Measurements from ENCODE around the gene DCBLD1. TPM values are rescaled to one million over a fixed set of nuclear protein-coding genes. Genes with fewer than 3 reads are reported as not detected.
A peak's percentile ranks its signal among the peaks of the same experiment; 100 is the strongest.

The DCBLD1 gene
- total and polyA plus RNA-seq, 2 of the 13 experiments (the other 11 are each of a cell fraction or from before 2014, with no cell fraction given): 23.2 to 41.5 TPM

DNA sequence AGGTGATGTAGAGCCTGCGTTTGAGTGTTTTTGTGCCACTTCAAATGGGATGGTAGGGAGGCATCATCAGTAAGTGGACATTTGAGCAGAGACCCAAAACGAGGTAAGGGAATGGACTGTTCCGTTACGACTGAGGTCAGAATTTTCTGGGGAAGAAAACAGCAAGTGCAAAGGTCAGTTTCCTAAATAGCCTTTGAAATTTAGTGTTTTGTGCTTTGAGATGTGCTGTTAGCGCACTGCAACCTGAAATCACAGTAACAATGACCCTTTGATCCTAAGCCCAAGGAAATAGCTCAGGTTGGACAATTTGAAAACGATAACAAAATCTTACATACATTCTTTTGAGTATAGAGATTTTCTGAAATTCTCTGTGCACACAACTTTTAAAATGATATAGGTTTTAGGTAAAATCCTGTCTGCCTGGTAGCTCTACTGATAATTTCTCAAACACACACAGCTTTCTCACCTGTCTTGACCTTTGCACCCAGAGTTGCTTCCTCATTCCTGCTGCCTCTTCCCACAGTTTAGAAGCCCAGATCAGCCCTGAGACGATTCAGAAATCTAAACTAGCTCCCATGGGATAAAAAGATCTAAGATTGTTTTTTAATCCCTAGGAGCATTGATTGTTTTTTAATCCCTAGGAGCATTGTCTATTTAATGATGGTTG, 22.1 kb downstream of the DCBLD1 start (continued):
- TF ChIP-seq SCMH1 (CRISPR knock-in tag; IDR thresholded peaks at IDR 0.05; ENCODE audit: borderline replicate concordance) (no peak), HNRNPH1 (optimal IDR thresholded peaks at IDR 0.05; ENCODE audit: low read depth, low read length) (no peak), SOX5 (CRISPR knock-in tag; IDR thresholded peaks at IDR 0.05; ENCODE audit: borderline replicate concordance) (peak; percentile 46; the same call in 1 of the 2 replicates), ZNF766 (CRISPR knock-in tag; IDR thresholded peaks at IDR 0.05; ENCODE audit: borderline replicate concordance) (no peak), MXI1 (IDR thresholded peaks at IDR 0.05; ENCODE audit: borderline replicate concordance, low read depth, low read length) (no peak), PRPF4 (IDR thresholded peaks at IDR 0.05; ENCODE audit: low read depth, low read length, poor library complexity, severe bottlenecking) (no peak), FOXJ3 (CRISPR knock-in tag; IDR thresholded peaks at IDR 0.05; ENCODE audit: borderline replicate concordance) (no peak), ZFP90 (CRISPR knock-in tag; IDR thresholded peaks at IDR 0.05; ENCODE audit: borderline replicate concordance) (0 out of 2 replicates have a peak, but pooled peaks have one; percentile 57), GTF2F1 (IDR thresholded peaks at IDR 0.05; ENCODE audit: low read length) (no peak), FLYWCH1 (CRISPR knock-in tag; IDR thresholded peaks at IDR 0.05) (no peak), REL (CRISPR knock-in tag; conservative IDR thresholded peaks at IDR 0.05) (no peak), SIN3A (IDR thresholded peaks at IDR 0.05; ENCODE audit: borderline replicate concordance, low read depth, low read length) (no peak), NFE2L1 (CRISPR knock-in tag; IDR thresholded peaks at IDR 0.05; ENCODE audit: borderline replicate concordance) (no peak), ZNF773 (CRISPR knock-in tag; IDR thresholded peaks at IDR 0.05; ENCODE audit: borderline replicate concordance) (no peak), HOXA7 (CRISPR knock-in tag; IDR thresholded peaks at IDR 0.05) (no peak), RXRB (CRISPR knock-in tag; IDR thresholded peaks at IDR 0.05; ENCODE audit: borderline replicate concordance) (0 out of 2 replicates have a peak, but pooled peaks have one; percentile 10)
- TF ChIP-seq, protein P1, sequence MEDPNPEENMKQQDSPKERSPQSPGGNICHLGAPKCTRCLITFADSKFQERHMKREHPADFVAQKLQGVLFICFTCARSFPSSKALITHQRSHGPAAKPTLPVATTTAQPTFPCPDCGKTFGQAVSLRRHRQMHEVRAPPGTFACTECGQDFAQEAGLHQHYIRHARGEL (CRISPR knock-in tag; IDR thresholded peaks at IDR 0.05): no peak
- TF ChIP-seq, protein P2, sequence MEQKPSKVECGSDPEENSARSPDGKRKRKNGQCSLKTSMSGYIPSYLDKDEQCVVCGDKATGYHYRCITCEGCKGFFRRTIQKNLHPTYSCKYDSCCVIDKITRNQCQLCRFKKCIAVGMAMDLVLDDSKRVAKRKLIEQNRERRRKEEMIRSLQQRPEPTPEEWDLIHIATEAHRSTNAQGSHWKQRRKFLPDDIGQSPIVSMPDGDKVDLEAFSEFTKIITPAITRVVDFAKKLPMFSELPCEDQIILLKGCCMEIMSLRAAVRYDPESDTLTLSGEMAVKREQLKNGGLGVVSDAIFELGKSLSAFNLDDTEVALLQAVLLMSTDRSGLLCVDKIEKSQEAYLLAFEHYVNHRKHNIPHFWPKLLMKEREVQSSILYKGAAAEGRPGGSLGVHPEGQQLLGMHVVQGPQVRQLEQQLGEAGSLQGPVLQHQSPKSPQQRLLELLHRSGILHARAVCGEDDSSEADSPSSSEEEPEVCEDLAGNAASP (CRISPR knock-in tag; IDR thresholded peaks at IDR 0.05; ENCODE audit: borderline replicate concordance): 0 out of 2 replicates have a peak, but pooled peaks have one; percentile 5
- TF ChIP-seq, protein P3, sequence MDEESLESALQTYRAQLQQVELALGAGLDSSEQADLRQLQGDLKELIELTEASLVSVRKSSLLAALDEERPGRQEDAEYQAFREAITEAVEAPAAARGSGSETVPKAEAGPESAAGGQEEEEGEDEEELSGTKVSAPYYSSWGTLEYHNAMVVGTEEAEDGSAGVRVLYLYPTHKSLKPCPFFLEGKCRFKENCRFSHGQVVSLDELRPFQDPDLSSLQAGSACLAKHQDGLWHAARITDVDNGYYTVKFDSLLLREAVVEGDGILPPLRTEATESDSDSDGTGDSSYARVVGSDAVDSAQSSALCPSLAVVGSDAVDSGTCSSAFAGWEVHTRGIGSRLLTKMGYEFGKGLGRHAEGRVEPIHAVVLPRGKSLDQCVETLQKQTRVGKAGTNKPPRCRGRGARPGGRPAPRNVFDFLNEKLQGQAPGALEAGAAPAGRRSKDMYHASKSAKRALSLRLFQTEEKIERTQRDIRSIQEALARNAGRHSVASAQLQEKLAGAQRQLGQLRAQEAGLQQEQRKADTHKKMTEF (CRISPR knock-in tag; IDR thresholded peaks at IDR 0.05): peak; percentile 45; the same call in 1 of the 2 replicates
- TF ChIP-seq, protein P4, sequence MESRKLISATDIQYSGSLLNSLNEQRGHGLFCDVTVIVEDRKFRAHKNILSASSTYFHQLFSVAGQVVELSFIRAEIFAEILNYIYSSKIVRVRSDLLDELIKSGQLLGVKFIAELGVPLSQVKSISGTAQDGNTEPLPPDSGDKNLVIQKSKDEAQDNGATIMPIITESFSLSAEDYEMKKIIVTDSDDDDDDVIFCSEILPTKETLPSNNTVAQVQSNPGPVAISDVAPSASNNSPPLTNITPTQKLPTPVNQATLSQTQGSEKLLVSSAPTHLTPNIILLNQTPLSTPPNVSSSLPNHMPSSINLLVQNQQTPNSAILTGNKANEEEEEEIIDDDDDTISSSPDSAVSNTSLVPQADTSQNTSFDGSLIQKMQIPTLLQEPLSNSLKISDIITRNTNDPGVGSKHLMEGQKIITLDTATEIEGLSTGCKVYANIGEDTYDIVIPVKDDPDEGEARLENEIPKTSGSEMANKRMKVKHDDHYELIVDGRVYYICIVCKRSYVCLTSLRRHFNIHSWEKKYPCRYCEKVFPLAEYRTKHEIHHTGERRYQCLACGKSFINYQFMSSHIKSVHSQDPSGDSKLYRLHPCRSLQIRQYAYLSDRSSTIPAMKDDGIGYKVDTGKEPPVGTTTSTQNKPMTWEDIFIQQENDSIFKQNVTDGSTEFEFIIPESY (CRISPR knock-in tag; IDR thresholded peaks at IDR 0.05): peak; percentile 96
- TF ChIP-seq, protein P5, sequence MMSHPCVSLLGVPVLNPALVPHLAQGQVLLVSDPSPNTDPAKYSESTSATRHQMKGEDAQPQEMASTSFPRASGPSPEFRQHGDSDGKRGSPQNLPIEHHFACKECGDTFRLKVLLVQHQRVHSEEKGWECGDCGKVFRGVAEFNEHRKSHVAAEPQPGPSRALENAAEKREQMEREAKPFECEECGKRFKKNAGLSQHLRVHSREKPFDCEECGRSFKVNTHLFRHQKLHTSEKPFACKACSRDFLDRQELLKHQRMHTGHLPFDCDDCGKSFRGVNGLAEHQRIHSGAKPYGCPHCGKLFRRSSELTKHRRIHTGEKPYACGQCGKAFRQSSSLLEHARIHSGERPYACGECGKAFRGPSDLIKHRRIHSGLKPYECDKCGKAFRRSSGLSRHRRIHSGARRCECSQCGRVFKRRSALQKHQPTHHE (CRISPR knock-in tag; IDR thresholded peaks at IDR 0.05; ENCODE audit: borderline replicate concordance): no peak
- TF ChIP-seq, protein P6, sequence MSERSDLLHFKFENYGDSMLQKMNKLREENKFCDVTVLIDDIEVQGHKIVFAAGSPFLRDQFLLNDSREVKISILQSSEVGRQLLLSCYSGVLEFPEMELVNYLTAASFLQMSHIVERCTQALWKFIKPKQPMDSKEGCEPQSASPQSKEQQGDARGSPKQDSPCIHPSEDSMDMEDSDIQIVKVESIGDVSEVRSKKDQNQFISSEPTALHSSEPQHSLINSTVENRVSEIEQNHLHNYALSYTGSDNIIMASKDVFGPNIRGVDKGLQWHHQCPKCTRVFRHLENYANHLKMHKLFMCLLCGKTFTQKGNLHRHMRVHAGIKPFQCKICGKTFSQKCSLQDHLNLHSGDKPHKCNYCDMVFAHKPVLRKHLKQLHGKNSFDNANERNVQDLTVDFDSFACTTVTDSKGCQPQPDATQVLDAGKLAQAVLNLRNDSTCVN (CRISPR knock-in tag; IDR thresholded peaks at IDR 0.05; ENCODE audit: borderline replicate concordance): no peak
